ENCODE data around the gene SLC35F1. TPM values are rescaled to one million over a fixed set of nuclear protein-coding genes. Genes with fewer than 3 reads are reported as not detected.
"Not testable (repeated sequence)": the region's sequence is repeated elsewhere in the genome, so short reads cannot be mapped to it uniquely, and the experiment has no call there.

Gene SLC35F1
- total RNA-seq (2021), result 4.0 and 4.3 TPM in 2 replicates
- long read RNA-seq, partial matches to known transcripts, result 0 of 4 reads
- long read RNA-seq, other reads (novel, unspliced or antisense), result 4 of 4 reads

DNA sequence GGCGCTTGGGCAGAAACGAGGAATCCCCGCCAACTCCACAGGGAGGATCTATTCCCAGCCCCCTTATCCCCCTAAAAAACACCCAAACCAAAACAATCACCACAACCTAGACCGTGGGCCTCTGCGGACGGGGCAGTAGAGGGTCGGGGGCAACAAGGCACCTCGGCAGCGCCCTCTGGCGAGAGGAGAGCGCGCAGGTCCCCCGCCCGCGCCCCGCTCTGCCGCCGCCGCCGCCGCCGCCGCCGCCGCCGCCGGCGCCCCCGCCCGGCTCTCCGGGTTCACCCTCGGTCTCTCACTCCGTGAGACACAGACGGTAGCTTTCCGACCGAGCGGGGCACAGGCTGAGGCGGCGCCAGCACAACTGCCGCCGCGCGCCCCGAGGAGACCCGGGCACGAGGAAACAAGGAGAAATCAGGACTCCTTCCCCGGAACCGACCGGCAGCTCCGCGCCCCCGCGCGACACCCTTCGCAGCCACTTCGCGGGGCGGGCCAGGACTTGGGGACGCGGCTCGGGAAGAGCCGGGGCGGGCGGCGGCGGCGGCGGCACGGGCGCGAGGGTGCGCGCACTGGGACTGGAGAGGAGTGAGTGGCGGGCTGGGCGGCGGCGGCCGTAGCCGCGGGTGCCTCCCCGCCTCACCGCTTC, at the start of gene SLC35F1:
TSS of gene SLC35F1 (plus strand) at position 307 of the 643 bp plus-strand sequence.
- Mint-ChIP-seq H3K4me1 (peaks cover 12 to 13% of the 10 kb centered on the region in 2 experiments), H3K36me3 (ENCODE audit: insufficient read depth in 1 of 3, low read depth in 3 of 3) (peaks cover 0 to 2% (median 0%) of the 10 kb centered on the region in 3 experiments; a peak in 2 of 7 replicates), H3K9me3 (peaks cover 0 to 3% of the 10 kb centered on the region in 2 experiments; a peak in 1 of 5 replicates), H3K27ac (peak within 1 kb of the TSS in 1 of 3 experiments; percentile 67; a peak in 1 of 7 replicates), H3K4me3 (peak within 1 kb of the TSS; percentile 68 to 92), H3K27me3 (ENCODE audit: low read depth) (peaks cover 69% of the 10 kb centered on the region)
- H3T11ph ChIP-seq (ENCODE audit: low read length), result no peak within 1 kb of the TSS
- H2BK20ac ChIP-seq (ENCODE audit: low read depth, low read length, poor library complexity, severe bottlenecking), result no peak within 1 kb of the TSS
- no peak within 1 kb of the TSS for H4K5ac ChIP-seq (ENCODE audit: insufficient read length, low read depth, low read length)
- no peak within 1 kb of the TSS for H3K27ac ChIP-seq (ENCODE audit: insufficient read length, low read depth, low read length)
- H3K56ac ChIP-seq (ENCODE audit: insufficient read length, low read depth, low read length), result no peak within 1 kb of the TSS
- no peak within 1 kb of the TSS for H2BK15ac ChIP-seq (ENCODE audit: low read depth, low read length)
- H3K4ac ChIP-seq (ENCODE audit: low read depth, low read length), result no peak within 1 kb of the TSS
- H4K20me1 ChIP-seq (ENCODE audit: control insufficient read depth, insufficient read depth, insufficient read length), result no peaks in the 10 kb centered on the region
- H3K4me1 ChIP-seq (ENCODE audit: insufficient read depth, low read length), result peaks cover 4% of the 10 kb centered on the region; the same call in 1 of the 2 replicates
- no peak within 1 kb of the TSS for H3K23ac ChIP-seq (ENCODE audit: insufficient read length, low read depth, low read length)
- H3K14ac ChIP-seq (ENCODE audit: insufficient read depth, low read length), result peak within 1 kb of the TSS; percentile 88
- no peak within 1 kb of the TSS for H2AK5ac ChIP-seq (ENCODE audit: insufficient read length, low read length)
- TF ChIP-seq, protein P1, sequence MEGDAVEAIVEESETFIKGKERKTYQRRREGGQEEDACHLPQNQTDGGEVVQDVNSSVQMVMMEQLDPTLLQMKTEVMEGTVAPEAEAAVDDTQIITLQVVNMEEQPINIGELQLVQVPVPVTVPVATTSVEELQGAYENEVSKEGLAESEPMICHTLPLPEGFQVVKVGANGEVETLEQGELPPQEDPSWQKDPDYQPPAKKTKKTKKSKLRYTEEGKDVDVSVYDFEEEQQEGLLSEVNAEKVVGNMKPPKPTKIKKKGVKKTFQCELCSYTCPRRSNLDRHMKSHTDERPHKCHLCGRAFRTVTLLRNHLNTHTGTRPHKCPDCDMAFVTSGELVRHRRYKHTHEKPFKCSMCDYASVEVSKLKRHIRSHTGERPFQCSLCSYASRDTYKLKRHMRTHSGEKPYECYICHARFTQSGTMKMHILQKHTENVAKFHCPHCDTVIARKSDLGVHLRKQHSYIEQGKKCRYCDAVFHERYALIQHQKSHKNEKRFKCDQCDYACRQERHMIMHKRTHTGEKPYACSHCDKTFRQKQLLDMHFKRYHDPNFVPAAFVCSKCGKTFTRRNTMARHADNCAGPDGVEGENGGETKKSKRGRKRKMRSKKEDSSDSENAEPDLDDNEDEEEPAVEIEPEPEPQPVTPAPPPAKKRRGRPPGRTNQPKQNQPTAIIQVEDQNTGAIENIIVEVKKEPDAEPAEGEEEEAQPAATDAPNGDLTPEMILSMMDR (conservative IDR thresholded peaks at IDR 0.05), result peak; percentile 69
- H3K79me2 ChIP-seq (ENCODE audit: insufficient read depth, low read length), result no peaks in the 10 kb centered on the region; the same call in 1 of the 2 replicates
- H3K4me2 ChIP-seq (ENCODE audit: insufficient read depth, insufficient read length, low read length), result peak within 1 kb of the TSS; percentile 60
- no peaks in the 10 kb centered on the region for H3K9me3 ChIP-seq (ENCODE audit: control insufficient read depth, low read depth, low read length)
- no peak within 1 kb of the TSS for H4K8ac ChIP-seq (replicated peaks; ENCODE audit: insufficient read length, low read depth, low read length)
- H3K18ac ChIP-seq (ENCODE audit: insufficient read length, low read depth, low read length), result peak within 1 kb of the TSS; percentile 49
- no peak within 1 kb of the TSS for H4K91ac ChIP-seq (ENCODE audit: insufficient read length, low read depth, low read length)
- no peak within 1 kb of the TSS for H2BK5ac ChIP-seq (ENCODE audit: insufficient read length, low read length)
- H2BK120ac ChIP-seq (ENCODE audit: low read depth, low read length, poor library complexity, severe bottlenecking), result no peak within 1 kb of the TSS
- peak within 1 kb of the TSS; percentile 18 for H2AFZ ChIP-seq (ENCODE audit: low read length)
- no peak within 1 kb of the TSS for H2BK12ac ChIP-seq (ENCODE audit: insufficient read length, low read depth, low read length)
- no peaks in the 10 kb centered on the region for H3K79me1 ChIP-seq (ENCODE audit: insufficient read depth, low read depth, low read length, poor library complexity, severe bottlenecking)
- peaks cover 4% of the 10 kb centered on the region; the same call in 1 of the 2 replicates for H3K27me3 ChIP-seq (ENCODE audit: insufficient read depth, low read length)
- peak; percentile 87 for DNase-seq
- WGBS (ENCODE audit: extremely low coverage, insufficient read length, low lambda C conversion rate), result no CpG with 5 or more reads among the region's 82 CpGs
- H3K9ac ChIP-seq (ENCODE audit: extremely low read depth, insufficient read length, low read length), result peak within 1 kb of the TSS; percentile 20
- peaks cover 8% of the 10 kb centered on the region for H3K23me2 ChIP-seq (ENCODE audit: insufficient read length, low read depth, low read length, poor library complexity, severe bottlenecking)

DNA sequence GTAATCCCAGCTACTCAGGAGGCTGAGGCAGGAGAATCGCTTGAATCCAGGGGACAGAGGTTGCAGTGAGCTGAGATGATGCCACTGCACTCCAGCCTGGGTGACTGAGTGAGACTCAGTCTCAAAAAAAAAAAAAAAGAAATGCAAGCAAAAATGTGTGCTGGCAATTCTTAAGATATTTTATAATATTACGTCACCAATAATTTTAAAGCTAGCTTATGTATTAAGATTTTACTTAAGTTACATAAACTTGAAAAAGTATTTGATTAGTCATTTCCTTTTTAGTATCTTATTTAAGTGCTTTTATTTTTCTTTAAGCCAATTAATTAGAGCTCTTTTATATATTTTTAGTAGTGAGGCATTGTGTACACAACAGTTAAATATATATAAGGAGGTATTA, 48.5 kb upstream of the SLC35F1 start:
- H3K4me3 Mint-ChIP-seq; H4K91ac ChIP-seq (ENCODE audit: insufficient read length, low read depth, low read length); H3K18ac ChIP-seq (ENCODE audit: insufficient read length, low read depth, low read length); H3K4me2 ChIP-seq (ENCODE audit: insufficient read depth, insufficient read length, low read length); H2BK120ac ChIP-seq (ENCODE audit: low read depth, low read length, poor library complexity, severe bottlenecking); H2BK5ac ChIP-seq (ENCODE audit: insufficient read length, low read length); H3K27ac ChIP-seq (ENCODE audit: insufficient read length, low read depth, low read length); H4K5ac ChIP-seq (ENCODE audit: insufficient read length, low read depth, low read length); H4K8ac ChIP-seq (replicated peaks; ENCODE audit: insufficient read length, low read depth, low read length); H3K4ac ChIP-seq (ENCODE audit: low read depth, low read length); H3K23ac ChIP-seq (ENCODE audit: insufficient read length, low read depth, low read length); H3K79me1 ChIP-seq (ENCODE audit: insufficient read depth, low read depth, low read length, poor library complexity, severe bottlenecking); H4K20me1 ChIP-seq (ENCODE audit: control insufficient read depth, insufficient read depth, insufficient read length); H3K23me2 ChIP-seq (ENCODE audit: insufficient read length, low read depth, low read length, poor library complexity, severe bottlenecking); H3K27ac Mint-ChIP-seq; DNase-seq; H3K27me3 ChIP-seq (ENCODE audit: insufficient read depth, low read length); H3K4me1 ChIP-seq (ENCODE audit: insufficient read depth, low read length); H3K14ac ChIP-seq (ENCODE audit: insufficient read depth, low read length); H3K79me2 ChIP-seq (ENCODE audit: insufficient read depth, low read length); H3T11ph ChIP-seq (ENCODE audit: low read length); H2BK15ac ChIP-seq (ENCODE audit: low read depth, low read length); H2BK20ac ChIP-seq (ENCODE audit: low read depth, low read length, poor library complexity, severe bottlenecking); H3K9me3 ChIP-seq (ENCODE audit: control insufficient read depth, low read depth, low read length); H2AK5ac ChIP-seq (ENCODE audit: insufficient read length, low read length); H2AFZ ChIP-seq (ENCODE audit: low read length); H3K56ac ChIP-seq (ENCODE audit: insufficient read length, low read depth, low read length); H2BK12ac ChIP-seq (ENCODE audit: insufficient read length, low read depth, low read length); H3K9ac ChIP-seq (ENCODE audit: extremely low read depth, insufficient read length, low read length): not testable (repeated sequence)
- Mint-ChIP-seq H3K9me3 (peaks cover 35 to 37% of the 10 kb centered on the region in 2 experiments), H3K27me3 (ENCODE audit: low read depth) (peaks cover 21% of the 10 kb centered on the region), H3K36me3 (ENCODE audit: insufficient read depth in 1 of 3, low read depth in 3 of 3) (peaks cover 4 to 26% (median 13%) of the 10 kb centered on the region in 3 experiments), H3K4me1 (peaks cover 14 to 16% of the 10 kb centered on the region in 2 experiments)
- WGBS (ENCODE audit: extremely low coverage, insufficient read length, low lambda C conversion rate), result no CpG with 5 or more reads among the region's 2 CpGs
